Neural progenitor cell (in vitro differentiated cells): ENCODE results near the gene CCT7. TPM values are rescaled to one million over a fixed set of nuclear protein-coding genes. Genes with fewer than 3 reads are reported as not detected.
A peak's percentile ranks its signal among the peaks of the same experiment; 100 is the strongest.

Experiments used
- DNase-seq: peaks from one replicate; pipeline ENCODE4 v3.0.0-alpha.2; 2016; ENCODE audit warnings: low spot score
- H2AFZ ChIP-seq: fragments of 200-600 bp; sonication (generic); replicated peaks from 2 replicates; pipeline ENCODE4 v1.6.1; 2016; ENCODE audit warnings: antibody characterized with exemption
- H3F3A ChIP-seq: fragments of 200-600 bp; sonication (generic); 2 replicates; pipeline ENCODE4 v1.6.1; 2016; ENCODE audit warnings: antibody characterized with exemption, low read depth
- H3K27ac ChIP-seq: fragments of 200-600 bp; sonication (generic); 2 replicates; pipeline ENCODE4 v1.5.1; 2016; ENCODE audit warnings: mild to moderate bottlenecking
- H3K27me3 ChIP-seq: fragments of 200-600 bp; sonication (generic); 2 replicates; pipeline ENCODE4 v1.6.1; 2016; ENCODE audit warnings: mild to moderate bottlenecking, moderate library complexity
- H3K36me3 ChIP-seq: fragments of 200-600 bp; sonication (generic); 2 replicates; pipeline ENCODE4 v1.5.1; 2016
- H3K4me1 ChIP-seq: fragments of 200-600 bp; sonication (generic); 2 replicates; pipeline ENCODE4 v1.6.1; 2016; ENCODE audit warnings: mixed run types
- H3K4me2 ChIP-seq: fragments of 200-600 bp; sonication (generic); 2 replicates; pipeline ENCODE4 v1.6.1; 2016
- H3K4me3 ChIP-seq: fragments of 200-600 bp; sonication (generic); 2 replicates; pipeline ENCODE4 v1.5.1; 2016
- H3K79me2 ChIP-seq: fragments of 200-600 bp; sonication (generic); 2 replicates; pipeline ENCODE4 v1.6.1; 2016; ENCODE audit warnings: low read depth
- H3K9ac ChIP-seq: fragments of 200-600 bp; sonication (generic); 2 replicates; pipeline ENCODE4 v1.6.1; 2016
- H3K9me3 ChIP-seq: fragments of 200-600 bp; sonication (generic); 2 replicates; pipeline ENCODE4 v1.5.1; 2016; ENCODE audit warnings: low read depth
- H4K20me1 ChIP-seq: fragments of 200-600 bp; sonication (generic); 2 replicates; pipeline ENCODE4 v1.6.1; 2016; ENCODE audit warnings: low read depth
- H3K27ac Mint-ChIP-seq: 3 replicates; pipeline ENCODE4 v1.8.0; 2021; ENCODE audit warnings: mixed read lengths
- H3K27me3 Mint-ChIP-seq: 2 replicates; pipeline ENCODE4 v1.8.0; 2022; ENCODE audit warnings: low read depth, mild to moderate bottlenecking, inconsistent platforms, moderate library complexity, mixed read lengths; ENCODE audit not compliant: insufficient read depth
- H3K36me3 Mint-ChIP-seq: 3 replicates; pipeline ENCODE4 v1.8.0; 2021; ENCODE audit warnings: mixed read lengths
- H3K4me1 Mint-ChIP-seq: 3 replicates; pipeline ENCODE4 v1.8.0; 2021; ENCODE audit warnings: mixed read lengths
- H3K4me3 Mint-ChIP-seq: 3 replicates; pipeline ENCODE4 v1.8.0; 2021; ENCODE audit warnings: mild to moderate bottlenecking, moderate library complexity, mixed read lengths
- H3K9me3 Mint-ChIP-seq: 3 replicates; pipeline ENCODE4 v1.8.0; 2020; ENCODE audit warnings: mixed read lengths
- EZH2 ChIP-seq: fragments of 200-600 bp; sonication (generic); IDR thresholded peaks from 2 replicates; pipeline ENCODE4 v1.6.1; 2017; ENCODE audit warnings: antibody characterized with exemption, mild to moderate bottlenecking, moderate library complexity
- EZH2phosphoT487 ChIP-seq: fragments of 200-600 bp; sonication (generic); IDR thresholded peaks from 2 replicates; pipeline ENCODE4 v1.6.1; 2017; ENCODE audit warnings: antibody characterized with exemption
- total RNA-seq: library from RNA; depleted of rRNA; stranded (reverse); fragments of >200 nt; gene quantifications from 2 replicates; pipeline ENCODE4 v1.2.3, GENCODE V29; 2015; ENCODE audit warnings: low replicate concordance
- TF ChIP-seq, protein P1 (sequence below): fragments of 200-600 bp; sonication (generic); IDR thresholded peaks from 2 replicates; pipeline ENCODE4 v1.5.1; 2017; ENCODE audit warnings: antibody characterized with exemption, mild to moderate bottlenecking

CCT7 gene
- total RNA-seq, 1 donor from 2014 or later: 456 TPM

DNA sequence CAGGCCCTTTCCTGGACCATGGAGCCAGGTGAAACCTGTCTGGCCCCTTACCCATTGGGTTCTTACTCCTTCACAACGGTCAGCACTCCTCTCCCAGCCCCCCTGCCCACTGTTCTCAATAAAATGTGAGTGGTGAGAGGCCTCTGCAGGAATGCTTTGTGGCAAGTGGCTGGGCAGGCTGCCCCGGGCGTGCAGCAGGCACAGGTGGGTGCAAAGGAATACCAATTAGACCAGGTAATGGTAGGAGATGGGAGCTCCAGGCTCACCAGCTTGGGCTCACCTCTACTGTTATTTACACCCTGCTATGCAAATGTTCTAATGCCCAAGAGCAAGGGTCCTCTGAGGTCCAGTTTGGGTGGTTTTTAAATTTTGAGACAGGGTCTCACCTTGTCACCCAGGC is 7.0 kb upstream of the CCT7 start:
- H3K27me3 ChIP-seq: no peaks in the 10 kb centered on the region
- H4K20me1 ChIP-seq: no peaks in the 10 kb centered on the region
- Mint-ChIP-seq H3K4me1 (no peaks in the 10 kb centered on the region), H3K27ac (no peak overlapping the region), H3K36me3 (peaks cover 4% of the 10 kb centered on the region), H3K9me3 (no peaks in the 10 kb centered on the region), H3K27me3 (peaks cover 2% of the 10 kb centered on the region), H3K4me3 (no peak overlapping the region)
- no peak overlapping the region for H2AFZ ChIP-seq
- no peaks in the 10 kb centered on the region for H3F3A ChIP-seq
- no peaks in the 10 kb centered on the region for H3K4me1 ChIP-seq
- no peak overlapping the region for H3K4me3 ChIP-seq
- H3K4me2 ChIP-seq: no peak overlapping the region
- H3K27ac ChIP-seq: no peak overlapping the region
- DNase-seq: no peak
- H3K36me3 ChIP-seq: no peaks in the 10 kb centered on the region
- H3K9ac ChIP-seq: no peak overlapping the region
- H3K9me3 ChIP-seq: no peaks in the 10 kb centered on the region
- H3K79me2 ChIP-seq: no peaks in the 10 kb centered on the region
- TF ChIP-seq EZH2 (no peak), EZH2phosphoT487 (no peak)
- TF ChIP-seq, protein P1, sequence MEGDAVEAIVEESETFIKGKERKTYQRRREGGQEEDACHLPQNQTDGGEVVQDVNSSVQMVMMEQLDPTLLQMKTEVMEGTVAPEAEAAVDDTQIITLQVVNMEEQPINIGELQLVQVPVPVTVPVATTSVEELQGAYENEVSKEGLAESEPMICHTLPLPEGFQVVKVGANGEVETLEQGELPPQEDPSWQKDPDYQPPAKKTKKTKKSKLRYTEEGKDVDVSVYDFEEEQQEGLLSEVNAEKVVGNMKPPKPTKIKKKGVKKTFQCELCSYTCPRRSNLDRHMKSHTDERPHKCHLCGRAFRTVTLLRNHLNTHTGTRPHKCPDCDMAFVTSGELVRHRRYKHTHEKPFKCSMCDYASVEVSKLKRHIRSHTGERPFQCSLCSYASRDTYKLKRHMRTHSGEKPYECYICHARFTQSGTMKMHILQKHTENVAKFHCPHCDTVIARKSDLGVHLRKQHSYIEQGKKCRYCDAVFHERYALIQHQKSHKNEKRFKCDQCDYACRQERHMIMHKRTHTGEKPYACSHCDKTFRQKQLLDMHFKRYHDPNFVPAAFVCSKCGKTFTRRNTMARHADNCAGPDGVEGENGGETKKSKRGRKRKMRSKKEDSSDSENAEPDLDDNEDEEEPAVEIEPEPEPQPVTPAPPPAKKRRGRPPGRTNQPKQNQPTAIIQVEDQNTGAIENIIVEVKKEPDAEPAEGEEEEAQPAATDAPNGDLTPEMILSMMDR: no peak

GRCh38 chr2:73228631-73229030 is 5.5 kb upstream of the CCT7 start:
- Histone ChIP-seq H4K20me1 (no peaks in the 10 kb centered on the region), H3K27ac (no peak overlapping the region), H3K4me2 (no peak overlapping the region), H3K9ac (no peak overlapping the region), H2AFZ (no peak overlapping the region), H3K9me3 (no peaks in the 10 kb centered on the region), H3K27me3 (no peaks in the 10 kb centered on the region), H3K36me3 (no peaks in the 10 kb centered on the region), H3F3A (peaks cover 3% of the 10 kb centered on the region), H3K4me3 (no peak overlapping the region), H3K4me1 (peaks cover 5% of the 10 kb centered on the region), H3K79me2 (no peaks in the 10 kb centered on the region)
- Mint-ChIP-seq H3K4me3 (no peak overlapping the region), H3K4me1 (peaks cover 4% of the 10 kb centered on the region), H3K9me3 (no peaks in the 10 kb centered on the region), H3K27me3 (peaks cover 4% of the 10 kb centered on the region), H3K27ac (no peak overlapping the region), H3K36me3 (peaks cover 1% of the 10 kb centered on the region)
- DNase-seq: no peak
- TF ChIP-seq EZH2 (no peak), EZH2phosphoT487 (no peak)
- TF ChIP-seq, protein P1: no peak

GRCh38 chr2:73232403-73233153 is 1.5 kb upstream of the CCT7 start:
- Histone ChIP-seq H3K4me3 (peak overlapping the region; percentile 86), H3K27ac (no peak overlapping the region), H3K79me2 (peaks cover 36% of the 10 kb centered on the region), H3K4me1 (peaks cover 14% of the 10 kb centered on the region), H3F3A (peaks cover 11% of the 10 kb centered on the region), H3K4me2 (peak overlapping the region; percentile 93), H2AFZ (peak overlapping the region; percentile 70), H3K27me3 (no peaks in the 10 kb centered on the region), H3K36me3 (no peaks in the 10 kb centered on the region), H3K9me3 (no peaks in the 10 kb centered on the region), H4K20me1 (peaks cover 31% of the 10 kb centered on the region), H3K9ac (peak overlapping the region; percentile 22)
- peaks cover 24% of the 10 kb centered on the region for H3K4me1 Mint-ChIP-seq
- no peaks in the 10 kb centered on the region for H3K9me3 Mint-ChIP-seq
- no peak for DNase-seq
- H3K27ac Mint-ChIP-seq: no peak overlapping the region
- H3K4me3 Mint-ChIP-seq: peak overlapping the region; percentile 99
- TF ChIP-seq, protein P1: no peak
- TF ChIP-seq EZH2: no peak
- no peak for TF ChIP-seq EZH2phosphoT487
- H3K27me3 Mint-ChIP-seq: peaks cover 4% of the 10 kb centered on the region
- no peaks in the 10 kb centered on the region for H3K36me3 Mint-ChIP-seq
